ENCODE measurements around the gene RXRA.

DNA sequence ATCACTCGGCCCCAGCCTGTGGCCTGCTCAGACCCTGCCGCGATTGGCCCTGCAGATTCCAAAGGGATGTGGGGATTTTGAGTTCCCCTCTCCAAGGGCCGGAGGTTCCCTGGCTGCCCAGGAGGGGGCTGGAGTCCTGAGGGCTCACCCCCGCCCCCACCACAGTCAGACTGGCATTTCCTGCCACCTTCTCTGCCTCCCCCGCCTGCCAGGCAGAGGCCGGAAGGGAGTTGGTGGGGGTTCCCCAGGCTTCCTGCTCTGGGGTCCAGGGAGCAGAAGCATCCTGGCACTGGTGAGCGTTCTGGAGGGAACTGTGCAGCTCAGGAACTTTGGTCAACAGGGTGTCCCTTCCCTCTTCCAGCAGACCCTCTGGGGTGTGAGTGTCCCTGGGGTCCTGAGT, 70.6 kb downstream of the RXRA start:
- TF ChIP-seq, protein P1, sequence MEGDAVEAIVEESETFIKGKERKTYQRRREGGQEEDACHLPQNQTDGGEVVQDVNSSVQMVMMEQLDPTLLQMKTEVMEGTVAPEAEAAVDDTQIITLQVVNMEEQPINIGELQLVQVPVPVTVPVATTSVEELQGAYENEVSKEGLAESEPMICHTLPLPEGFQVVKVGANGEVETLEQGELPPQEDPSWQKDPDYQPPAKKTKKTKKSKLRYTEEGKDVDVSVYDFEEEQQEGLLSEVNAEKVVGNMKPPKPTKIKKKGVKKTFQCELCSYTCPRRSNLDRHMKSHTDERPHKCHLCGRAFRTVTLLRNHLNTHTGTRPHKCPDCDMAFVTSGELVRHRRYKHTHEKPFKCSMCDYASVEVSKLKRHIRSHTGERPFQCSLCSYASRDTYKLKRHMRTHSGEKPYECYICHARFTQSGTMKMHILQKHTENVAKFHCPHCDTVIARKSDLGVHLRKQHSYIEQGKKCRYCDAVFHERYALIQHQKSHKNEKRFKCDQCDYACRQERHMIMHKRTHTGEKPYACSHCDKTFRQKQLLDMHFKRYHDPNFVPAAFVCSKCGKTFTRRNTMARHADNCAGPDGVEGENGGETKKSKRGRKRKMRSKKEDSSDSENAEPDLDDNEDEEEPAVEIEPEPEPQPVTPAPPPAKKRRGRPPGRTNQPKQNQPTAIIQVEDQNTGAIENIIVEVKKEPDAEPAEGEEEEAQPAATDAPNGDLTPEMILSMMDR (IDR thresholded peaks at IDR 0.05), result no peak
- TF ChIP-seq POLR2A (IDR thresholded peaks at IDR 0.05), result no peak

Measured in tibial nerve (tissue), 3 donors.